Gastrocnemius medialis (tissue), 4 donors: ENCODE data around the gene CCDC141. TPM values are rescaled to one million over a fixed set of nuclear protein-coding genes. Genes with fewer than 3 reads are reported as not detected.

Experiments
- ATAC-seq, 2 donors: fragments of 150-250 bp; one replicate each; pipeline ENCODE4 v1.9.1; 2016
- DNase-seq, 2 donors: peaks; one replicate each; pipeline ENCODE4 v3.0.0-alpha.2; 2019
- H3K27ac ChIP-seq, 4 donors: fragments of 200-600 bp; sonication (generic); 1 replicate in 1 of 4; 2 replicates in 3 of 4; pipeline ENCODE4 v1.5.1; 2016 to 2018; ENCODE audit warnings: mild to moderate bottlenecking in 2 of 4, moderate library complexity in 1 of 4
- H3K27me3 ChIP-seq, 3 donors: fragments of 200-600 bp; sonication (generic) in 2 of 3; 1 replicate in 1 of 3; 2 replicates in 2 of 3; pipeline versions ENCODE4 v1.5.1 to v1.6.0; 2016 to 2019; ENCODE audit warnings: mild to moderate bottlenecking in 1 of 3, moderate library complexity in 1 of 3
- H3K36me3 ChIP-seq, 2 donors: fragments of 200-600 bp; sonication (generic) in 1 of 2; one replicate each; pipeline ENCODE4 v1.5.1; 2017 to 2018
- H3K4me1 ChIP-seq, 2 donors: fragments of 200-600 bp; sonication (generic) in 1 of 2; one replicate each; pipeline ENCODE4 v1.5.1; 2016 to 2017; ENCODE audit warnings: mild to moderate bottlenecking in 2 of 2
- H3K4me3 ChIP-seq, 4 donors: fragments of 200-600 bp; sonication (generic) in 3 of 4; 1 replicate in 1 of 4; 2 replicates in 3 of 4; pipeline ENCODE4 v1.5.1; 2016 to 2019; ENCODE audit warnings: mild to moderate bottlenecking in 2 of 4
- H3K9me3 ChIP-seq, 3 donors: fragments of 200-600 bp; sonication (generic) in 2 of 3; 1 replicate in 1 of 3; 2 replicates in 2 of 3; pipeline ENCODE4 v1.5.1; 2016 to 2019
- CTCF ChIP-seq, 5 experiments: fragments of 450-650 bp in 3 of 5; fragments of 200-600 bp in 2 of 5; sonication (generic) in 2 of 5; IDR thresholded peaks in 4 of 5; conservative IDR thresholded peaks in 1 of 5; 1 replicate in 4 of 5; 2 replicates in 1 of 5; pipeline ENCODE4 v1.5.1; 2016 to 2019; ENCODE audit warnings: antibody characterized with exemption in 5 of 5, mild to moderate bottlenecking in 3 of 5, moderate library complexity in 3 of 5
- POLR2A ChIP-seq, 2 donors: fragments of 450-650 bp; IDR thresholded peaks; one replicate each; pipeline ENCODE4 v1.6.1; 2017; ENCODE audit warnings: antibody characterized with exemption in 2 of 2, mild to moderate bottlenecking in 2 of 2, moderate library complexity in 2 of 2
- in situ Hi-C, 4 donors: fragments of 200-750 bp; cut with MboI; loops; one replicate each; pipeline versions ENCODE4 v1.15.0 to v1.8.0; 2017; ENCODE audit warnings: low sequenced_read_pairs in 4 of 4
- intact Hi-C: fragments of 100-400 bp; cut with DNase I; formaldehyde crosslinking; loops from one replicate; pipeline ENCODE4 v1.15.1; 2023; ENCODE audit warnings: low total_unique reads
- total RNA-seq, 4 donors: library from RNA; depleted of rRNA; stranded (reverse); fragments of >200 nt; gene quantifications; one replicate each; pipeline versions ENCODE4 v1.1.0 to v1.2.3, GENCODE V29; 2016

CCDC141 gene
- total RNA-seq, 4 donors from 2014 or later: 0.85 to 4.3 (median 2.2) TPM

GRCh38 chr2:178946494-178946893 is 103.4 kb downstream of the CCDC141 start:
- H3K9me3 ChIP-seq: no peaks in the 10 kb centered on the region
- TF ChIP-seq CTCF (IDR thresholded peaks at IDR 0.05 in 4 of 5, conservative IDR thresholded peaks at IDR 0.05 in 1 of 5) (no peak), POLR2A (IDR thresholded peaks at IDR 0.05) (no peak)
- H3K4me3 ChIP-seq: no peak overlapping the region
- in situ Hi-C loops: no loop called here
- H3K27ac ChIP-seq: peak overlapping the region in 1 of 4 donors; percentile 23
- DNase-seq (no peak), ATAC-seq (no peak)
- intact Hi-C loops: no loop called here
- no peaks in the 10 kb centered on the region for H3K27me3 ChIP-seq
- H3K4me1 ChIP-seq: no peaks in the 10 kb centered on the region
- H3K36me3 ChIP-seq: no peaks in the 10 kb centered on the region

GRCh38 chr2:178943745-178944144 is 106.2 kb downstream of the CCDC141 start:
- H3K9me3 ChIP-seq: no peaks in the 10 kb centered on the region
- intact Hi-C loops (no loop called here), in situ Hi-C loops (no loop called here)
- DNase-seq (no peak), ATAC-seq (no peak)
- no peaks in the 10 kb centered on the region for H3K27me3 ChIP-seq
- H3K36me3 ChIP-seq: no peaks in the 10 kb centered on the region
- H3K4me1 ChIP-seq: no peaks in the 10 kb centered on the region
- TF ChIP-seq CTCF (IDR thresholded peaks at IDR 0.05 in 4 of 5, conservative IDR thresholded peaks at IDR 0.05 in 1 of 5) (no peak), POLR2A (IDR thresholded peaks at IDR 0.05) (no peak)
- H3K27ac ChIP-seq: no peak overlapping the region
- H3K4me3 ChIP-seq: no peak overlapping the region

- TF ChIP-seq CTCF (IDR thresholded peaks at IDR 0.05 in 4 of 5, conservative IDR thresholded peaks at IDR 0.05 in 1 of 5) (no peak), POLR2A (IDR thresholded peaks at IDR 0.05) (no peak)
- H3K9me3 ChIP-seq: peaks cover 0 to 5% (median 0%) of the 10 kb centered on the region in 3 donors
- H3K4me1 ChIP-seq: no peaks in the 10 kb centered on the region
- no peak for ATAC-seq
- H3K4me3 ChIP-seq: no peak overlapping the region
- H3K36me3 ChIP-seq: no peaks in the 10 kb centered on the region
- intact Hi-C loops (no loop called here), in situ Hi-C loops (no loop called here)
- DNase-seq: no peak
- no peak overlapping the region for H3K27ac ChIP-seq
- H3K27me3 ChIP-seq: no peaks in the 10 kb centered on the region
These were observed 115.4 kb downstream of the CCDC141 start for GRCh38 chr2:178934571-178934970.

DNA sequence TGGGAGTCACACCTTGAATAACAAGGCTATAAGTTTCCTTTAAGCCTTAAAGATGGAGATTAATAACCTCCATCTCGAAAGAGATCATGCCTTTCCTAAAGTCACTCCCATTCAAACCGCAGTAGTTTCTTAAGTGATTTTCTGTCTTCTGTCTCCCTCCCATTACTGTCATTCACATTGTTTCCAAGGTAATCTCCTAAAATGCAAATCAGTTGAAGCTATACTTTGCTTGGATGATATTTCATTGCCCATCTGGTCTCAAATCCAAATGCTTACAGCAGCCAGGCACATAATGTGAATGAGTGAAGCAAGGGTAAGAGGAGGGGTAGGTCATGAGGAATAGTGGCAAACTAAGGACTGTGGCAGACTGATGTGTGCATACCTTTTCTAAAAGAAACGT is 116.4 kb downstream of the CCDC141 start:
- H3K9me3 ChIP-seq: peaks cover 0 to 5% (median 0%) of the 10 kb centered on the region in 3 donors
- H3K4me1 ChIP-seq: no peaks in the 10 kb centered on the region
- H3K27me3 ChIP-seq: no peaks in the 10 kb centered on the region
- no peak overlapping the region for H3K4me3 ChIP-seq
- intact Hi-C loops (no loop called here), in situ Hi-C loops (no loop called here)
- no peak overlapping the region for H3K27ac ChIP-seq
- no peaks in the 10 kb centered on the region for H3K36me3 ChIP-seq
- no peak for DNase-seq
- no peak for ATAC-seq
- no peak for TF ChIP-seq POLR2A (IDR thresholded peaks at IDR 0.05)
- no peak for TF ChIP-seq CTCF (IDR thresholded peaks at IDR 0.05 in 4 of 5, conservative IDR thresholded peaks at IDR 0.05 in 1 of 5)

GRCh38 chr2:178928077-178928476 is 121.9 kb downstream of the CCDC141 start:
- ATAC-seq: no peak
- intact Hi-C loops: no loop called here

More at GRCh38 chr2:178928077-178928476, 121.9 kb downstream of the CCDC141 start:
- Histone ChIP-seq H3K4me1 (peaks cover 0 to 8% of the 10 kb centered on the region in 2 donors), H3K27ac (no peak overlapping the region), H3K36me3 (no peaks in the 10 kb centered on the region), H3K27me3 (no peaks in the 10 kb centered on the region), H3K9me3 (no peaks in the 10 kb centered on the region), H3K4me3 (no peak overlapping the region)
- in situ Hi-C loops: no loop called here
- TF ChIP-seq CTCF (IDR thresholded peaks at IDR 0.05 in 4 of 5, conservative IDR thresholded peaks at IDR 0.05 in 1 of 5) (no peak), POLR2A (IDR thresholded peaks at IDR 0.05) (no peak)
- no peak for DNase-seq
